MM.1S (cell line): Measurements from ENCODE around the gene MAL.

Experiments
- CTCF ChIP-seq: fragments of 300-600 bp; sonication (generic); IDR thresholded peaks from 2 replicates; pipeline ENCODE4 v1.5.1; 2016; ENCODE audit warnings: antibody characterized with exemption, low read length, mixed read lengths
- EZH2 ChIP-seq: fragments of 300-600 bp; sonication (generic); optimal IDR thresholded peaks from 2 replicates; pipeline ENCODE3; 2017; ENCODE audit warnings: low read depth, mild to moderate bottlenecking, antibody characterized with exemption, low read length, mixed read lengths
- EZH2phosphoT487 ChIP-seq: fragments of 300-600 bp; sonication (generic); IDR thresholded peaks from 2 replicates; pipeline ENCODE4 v1.6.1; 2018; ENCODE audit warnings: antibody characterized with exemption, low read length

DNA sequence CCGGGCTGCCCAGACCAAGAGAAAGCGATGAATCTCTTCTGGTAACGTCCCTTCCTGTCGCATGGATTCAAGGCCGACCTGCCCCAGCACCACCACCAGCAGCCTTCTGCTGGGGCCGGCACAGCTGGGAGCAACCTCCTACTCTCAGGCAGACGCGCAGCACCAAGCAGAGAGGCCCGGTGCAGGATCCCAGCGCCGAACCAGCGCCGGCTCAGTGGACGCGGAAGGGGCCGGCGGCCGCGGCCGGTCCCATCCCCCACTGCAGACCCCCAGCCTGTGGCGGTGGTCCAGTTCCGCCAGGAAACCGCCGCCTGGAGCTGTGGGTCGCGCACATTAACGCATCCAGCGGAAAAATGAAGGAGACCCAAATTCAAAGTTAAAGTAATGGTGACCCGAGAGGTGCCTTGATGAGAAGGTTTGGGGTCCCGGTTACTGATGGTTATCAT, 525 bp upstream of the MAL start:
- no peak for TF ChIP-seq CTCF
- no peak for TF ChIP-seq EZH2
- TF ChIP-seq EZH2phosphoT487, result no peak
